ENCODE data around the gene EZH2.

Gene EZH2

DNA sequence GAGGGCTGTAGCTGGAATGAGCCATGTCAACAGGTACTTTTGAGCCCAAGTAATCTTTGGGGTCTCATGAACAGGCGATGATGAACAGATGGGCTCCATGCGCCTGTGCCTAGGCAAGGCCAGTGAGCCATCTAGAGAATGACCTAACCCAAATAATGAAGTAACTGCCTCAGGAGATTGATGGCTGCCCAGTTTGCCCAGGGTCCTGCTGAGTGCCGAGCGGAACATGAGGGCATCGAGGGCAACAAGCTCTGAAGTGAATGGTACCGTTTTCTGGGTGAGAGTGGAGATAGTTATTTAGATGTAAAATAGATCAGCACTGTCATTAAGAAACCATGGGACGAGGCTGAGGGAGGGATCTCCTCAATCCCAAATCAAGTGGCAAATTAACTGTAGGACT lies 77.9 kb downstream of the EZH2 start:
- DNase-seq (ENCODE audit: low read depth) = no peak

DNA sequence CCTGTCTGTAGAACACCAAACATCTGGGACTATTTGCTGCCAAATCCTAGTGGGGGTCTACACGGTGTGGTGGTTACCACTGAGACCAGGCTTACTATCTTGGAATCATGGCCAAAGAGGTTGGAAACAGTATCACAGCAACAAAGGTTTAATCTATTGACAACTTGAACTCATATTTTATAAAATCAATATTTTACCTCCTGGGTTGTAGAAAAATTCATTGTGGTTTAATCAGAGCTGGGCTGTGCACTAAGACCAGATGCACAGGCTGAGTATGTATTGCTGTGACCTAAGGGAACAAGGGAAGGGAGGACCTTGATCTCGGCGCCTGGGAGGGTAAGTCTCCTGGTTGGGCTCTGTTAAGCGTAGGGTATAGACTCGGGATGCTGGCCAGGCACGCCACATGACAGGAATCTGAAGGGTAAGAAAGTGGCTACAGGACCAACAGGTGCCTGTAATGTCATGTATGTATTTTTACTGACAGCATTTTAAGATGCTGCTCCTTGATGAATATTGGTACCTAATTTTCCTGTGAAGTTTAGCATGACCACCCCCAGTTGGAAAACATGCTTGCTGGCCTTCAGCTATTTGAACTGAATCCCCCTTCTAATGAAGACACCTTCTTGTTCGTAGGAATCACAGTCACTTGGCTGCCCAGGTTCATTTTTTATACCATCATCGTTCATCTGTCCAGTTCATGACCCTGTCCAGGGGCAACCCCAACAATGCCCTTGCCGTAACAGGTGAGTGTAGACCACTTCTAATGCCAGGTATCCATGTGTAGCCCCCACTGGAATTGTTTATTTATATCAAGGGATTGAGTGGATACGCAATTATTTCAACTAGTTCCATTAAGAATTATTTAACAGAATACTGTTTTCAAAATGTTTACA lies 79.5 kb downstream of the EZH2 start:
- no peak for DNase-seq (ENCODE audit: low read depth)

DNA sequence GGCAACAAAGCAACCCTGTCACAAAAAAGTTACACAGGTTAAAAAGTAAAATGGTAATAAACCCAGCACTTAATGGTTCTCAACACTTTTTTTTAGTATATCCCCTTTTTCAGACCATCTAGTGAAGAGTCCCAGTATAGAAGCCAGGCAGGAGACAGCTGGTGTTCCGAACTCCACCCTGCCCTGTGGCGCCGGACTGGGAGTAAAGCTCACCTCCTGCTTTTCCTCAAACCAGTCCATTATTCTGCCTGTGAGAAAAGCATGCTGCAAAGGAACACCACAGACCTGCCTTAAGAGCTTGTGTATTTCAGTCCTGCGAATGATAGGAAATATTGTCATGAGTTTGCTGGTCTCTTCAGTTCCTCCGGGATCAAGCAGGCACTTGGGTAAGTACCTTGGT lies 81.0 kb downstream of the EZH2 start:
- DNase-seq (ENCODE audit: low read depth) = no peak

DNA sequence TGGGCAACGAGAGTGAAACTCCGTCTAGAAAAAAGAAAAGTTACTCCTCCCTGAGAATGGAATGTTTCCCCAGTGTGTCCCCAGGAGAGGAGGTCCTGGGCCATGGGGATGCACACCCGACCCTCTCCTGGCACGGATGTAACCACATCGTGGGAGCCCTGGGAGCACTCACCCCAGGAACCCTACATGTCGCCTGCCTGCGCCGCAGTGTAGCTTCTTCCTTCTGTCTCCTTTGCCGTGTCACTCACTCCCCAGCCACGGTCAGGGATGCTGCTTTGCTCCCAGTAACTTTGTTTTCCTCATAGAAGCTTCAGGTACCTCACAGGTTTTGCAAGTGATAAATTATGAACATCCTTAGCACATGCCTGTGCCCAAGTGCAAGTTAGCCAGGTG lies 82.0 kb downstream of the EZH2 start:
- no peak for DNase-seq (ENCODE audit: low read depth)

DNA sequence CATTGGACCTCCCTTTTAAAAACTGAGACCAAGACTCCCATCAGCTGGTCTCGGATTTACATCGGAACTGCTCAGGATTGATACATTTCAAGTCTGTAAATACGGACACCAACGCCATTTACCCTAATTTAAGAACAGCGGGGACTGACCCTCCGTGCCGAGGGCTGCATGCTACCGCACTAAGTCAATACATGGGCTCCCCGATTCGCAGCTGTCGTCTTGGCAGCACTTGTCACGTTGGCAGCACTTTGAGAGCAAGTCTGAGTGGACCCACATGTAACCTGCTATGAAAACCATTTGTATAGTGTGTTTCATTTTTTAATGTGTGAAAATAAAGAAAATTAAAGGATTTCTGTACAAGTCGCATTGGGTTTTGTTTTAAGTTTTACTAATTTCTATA lies 83.4 kb downstream of the EZH2 start:
- DNase-seq (ENCODE audit: low read depth) = no peak

DNA sequence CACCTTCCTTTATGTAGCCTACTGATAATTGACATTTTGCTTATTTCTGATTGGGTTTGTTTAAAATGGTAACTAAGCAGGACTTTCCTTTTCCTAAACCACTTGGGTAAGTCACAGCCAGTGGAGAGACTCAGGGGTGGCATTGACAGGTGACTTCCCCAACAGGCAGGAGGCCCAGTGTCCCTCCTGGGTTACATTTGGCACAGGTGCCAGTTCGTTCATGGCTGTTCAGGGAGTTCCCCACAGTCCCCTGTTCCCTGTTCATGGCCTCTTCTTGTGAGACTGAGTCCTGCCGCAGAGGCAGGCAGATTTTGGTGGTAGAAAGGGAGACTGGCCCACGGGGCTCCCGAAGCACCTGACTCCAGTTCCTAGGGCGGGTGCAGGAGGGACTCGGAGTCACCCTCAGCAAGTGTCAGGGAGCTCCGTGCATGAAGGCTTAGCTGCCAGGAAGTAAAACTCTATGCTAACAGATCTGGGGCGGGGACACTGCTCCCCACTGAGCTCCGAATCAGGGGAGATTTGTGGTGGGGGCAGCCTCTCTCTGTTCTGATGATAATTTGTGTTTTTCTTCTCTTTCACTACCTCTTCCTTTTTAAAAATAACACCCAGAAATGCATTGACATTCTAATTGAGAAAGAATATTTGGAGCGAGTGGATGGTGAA lies 84.1 kb downstream of the EZH2 start:
- DNase-seq (ENCODE audit: low read depth) = no peak

DNA sequence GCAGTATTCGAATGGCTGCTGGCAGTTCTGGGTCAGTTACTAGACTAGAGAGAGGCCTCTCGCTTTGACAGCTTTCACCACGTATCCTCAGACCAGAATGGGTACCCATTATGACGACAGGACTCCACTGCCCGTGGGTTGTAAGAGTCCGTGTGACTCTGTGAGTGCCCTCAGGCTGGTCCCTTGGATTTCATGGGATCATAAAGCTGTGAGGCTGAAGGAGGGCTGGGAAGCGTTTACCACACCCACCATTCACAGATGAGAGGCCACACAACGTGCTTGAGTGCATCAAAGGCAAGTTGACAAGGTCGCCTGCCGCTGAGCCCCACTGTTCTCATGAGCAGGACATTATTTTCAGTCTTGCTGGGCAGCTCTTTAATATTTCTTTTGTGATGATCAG lies 87.2 kb downstream of the EZH2 start:
- no peak for DNase-seq (ENCODE audit: low read depth)

DNA sequence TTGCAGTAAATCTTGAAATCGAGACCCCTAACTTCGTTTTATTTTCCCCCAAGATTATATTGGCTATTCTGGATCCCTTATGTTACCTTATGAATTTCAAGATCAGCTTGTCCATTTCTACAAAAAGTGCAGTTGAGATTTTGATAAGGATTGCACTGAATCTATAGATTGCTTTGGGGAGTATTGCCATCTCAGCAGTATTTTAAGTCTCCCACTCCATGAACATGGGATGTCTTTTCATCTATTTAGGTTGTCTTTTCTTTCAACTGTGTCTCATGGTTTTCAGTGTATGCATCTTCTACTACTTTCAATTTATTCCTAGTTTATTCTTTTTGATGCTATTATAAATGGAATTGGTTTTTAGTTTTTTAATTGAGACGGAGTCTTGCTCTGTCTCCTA lies 89.6 kb downstream of the EZH2 start:
- no peak for DNase-seq (ENCODE audit: low read depth)

DNA sequence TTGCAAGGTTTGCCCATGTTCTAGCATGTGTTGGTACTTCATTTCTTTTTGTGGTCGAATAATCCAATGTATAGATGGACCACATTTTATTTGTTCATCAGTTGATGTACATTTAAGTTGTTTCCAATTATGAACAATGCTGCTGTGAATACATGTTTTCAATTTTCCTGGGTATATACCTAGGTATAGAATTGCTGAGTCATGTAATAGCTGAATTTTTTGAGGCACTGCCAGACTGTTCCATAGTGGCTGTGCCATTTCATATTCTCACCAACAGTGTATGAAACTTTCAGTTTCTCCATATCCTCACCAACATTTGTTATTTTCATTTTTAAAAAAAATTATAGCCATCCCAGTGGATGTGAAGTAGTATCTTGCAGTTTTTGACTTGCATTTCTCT lies 90.5 kb downstream of the EZH2 start:
- DNase-seq (ENCODE audit: low read depth) = no peak

DNA sequence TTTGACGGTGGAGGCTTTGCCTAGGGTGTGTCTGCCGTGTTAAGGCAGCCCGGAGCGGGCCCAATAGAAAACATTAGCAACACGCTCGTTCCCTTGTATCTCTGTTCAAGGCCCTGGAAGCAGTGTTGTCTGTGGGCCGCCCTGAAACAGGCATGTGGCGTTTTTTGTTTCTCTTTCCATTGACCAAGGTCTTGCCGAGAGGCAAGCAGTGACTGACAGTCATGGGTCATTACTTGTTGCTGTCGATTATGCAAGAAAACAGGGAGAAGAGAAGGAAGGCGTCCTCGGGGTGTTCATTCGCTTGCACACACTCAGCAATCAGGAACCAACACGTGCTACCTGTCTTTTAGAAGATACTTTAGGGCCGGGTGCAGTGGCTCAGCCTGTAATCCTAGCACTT lies 92.5 kb downstream of the EZH2 start:
- DNase-seq (ENCODE audit: low read depth) = no peak

DNA sequence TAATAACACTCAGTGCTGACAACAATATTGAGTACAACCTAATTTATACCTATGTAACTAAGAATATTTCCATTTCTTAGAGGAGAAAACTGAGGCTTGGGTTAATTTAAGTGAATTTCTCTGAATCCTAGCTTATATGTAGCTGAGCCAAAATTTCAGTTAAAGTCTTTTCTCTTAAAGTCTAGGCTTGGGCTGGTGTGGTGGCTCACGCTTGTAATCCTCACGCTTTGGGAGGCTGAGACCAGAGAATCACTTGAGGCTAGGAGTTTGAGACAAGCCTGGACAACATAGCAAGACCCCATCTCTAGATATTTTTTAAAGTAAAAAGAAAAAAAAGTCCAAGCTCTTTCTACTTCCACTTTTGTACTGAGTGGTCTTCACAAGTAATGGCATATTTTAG lies 93.2 kb downstream of the EZH2 start:
- no peak for DNase-seq (ENCODE audit: low read depth)

DNA sequence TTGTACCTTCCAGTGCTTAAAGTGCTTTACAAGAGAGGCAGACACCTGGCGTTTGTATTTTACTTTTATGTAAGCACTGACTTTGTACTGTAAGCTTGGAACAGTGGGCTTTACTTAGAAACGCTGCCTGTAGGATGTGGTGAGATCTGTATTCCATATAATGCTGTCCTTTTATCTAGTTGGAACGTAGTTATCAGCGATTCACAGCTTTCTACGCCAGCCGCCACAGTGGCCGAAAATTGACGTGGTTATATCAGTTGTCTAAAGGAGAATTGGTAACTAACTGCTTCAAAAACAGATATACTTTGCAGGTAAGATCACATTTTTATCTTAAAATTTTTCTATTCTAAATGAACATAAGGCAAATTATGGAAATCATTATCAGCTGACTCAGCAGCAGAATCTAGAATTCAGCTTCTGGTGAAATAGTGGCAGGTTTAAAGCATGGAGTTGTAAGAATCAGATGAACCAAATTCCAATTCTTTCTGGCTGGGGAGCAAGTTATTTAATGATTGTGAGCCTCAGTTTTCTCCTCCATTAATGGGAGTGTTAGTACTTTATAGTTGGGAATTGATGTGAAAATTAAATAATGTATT lies 93.9 kb downstream of the EZH2 start:
- DNase-seq (ENCODE audit: low read depth) = no peak

DNA sequence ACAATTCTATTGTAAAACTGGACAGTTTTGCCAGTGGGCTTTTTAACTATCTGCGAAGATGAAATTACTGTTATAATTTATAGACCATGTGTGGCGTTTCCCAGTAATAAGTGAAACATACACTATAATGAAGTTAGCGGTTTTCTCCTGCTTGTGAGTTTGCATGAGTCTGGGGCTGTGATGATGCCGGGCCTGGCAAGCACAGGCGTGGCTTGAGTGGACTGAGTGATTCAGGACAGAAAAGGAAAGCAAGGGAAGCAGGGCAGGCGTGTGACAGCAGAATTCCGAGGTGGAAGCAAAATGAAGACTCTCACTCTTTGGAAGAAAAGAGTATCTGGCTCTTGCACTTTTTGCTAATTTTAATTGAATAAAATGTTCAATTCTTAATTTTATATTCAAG lies 94.9 kb downstream of the EZH2 start:
- DNase-seq (ENCODE audit: low read depth) = no peak

DNA sequence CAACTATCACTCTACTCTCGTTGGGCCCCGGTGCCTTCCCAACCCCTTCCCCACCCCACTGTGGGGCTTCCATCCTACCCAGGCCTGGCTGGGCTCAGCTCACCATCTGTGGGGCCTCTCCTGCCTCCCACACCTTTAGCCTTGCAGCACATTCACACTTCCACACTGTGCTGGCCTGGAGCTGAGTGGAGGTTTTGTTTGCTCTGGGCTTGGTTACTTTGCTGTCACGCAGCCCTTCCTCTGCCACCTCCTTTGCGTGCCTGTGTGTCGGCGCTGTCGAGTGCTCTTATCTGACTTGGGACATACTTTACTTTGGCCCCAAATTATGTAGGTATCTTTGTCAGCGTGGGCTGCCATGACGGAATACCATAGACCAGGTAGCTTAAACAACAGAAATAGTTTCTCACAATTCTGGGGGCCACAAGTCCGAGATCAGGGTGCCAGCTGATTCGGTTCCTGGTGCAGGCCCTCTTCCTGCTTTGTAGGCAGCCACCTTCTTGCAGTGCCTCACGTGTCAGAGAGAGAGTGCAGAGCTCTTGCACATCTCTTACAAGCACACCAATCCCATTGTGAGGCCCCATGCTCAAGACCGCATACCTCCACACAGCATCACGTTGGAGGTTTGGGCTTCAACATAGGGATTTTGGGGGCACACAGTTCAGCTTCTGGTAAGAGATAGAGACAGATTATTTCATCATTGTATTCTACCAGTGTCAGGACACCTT lies 96.4 kb downstream of the EZH2 start:
- no peak for DNase-seq (ENCODE audit: low read depth)

DNA sequence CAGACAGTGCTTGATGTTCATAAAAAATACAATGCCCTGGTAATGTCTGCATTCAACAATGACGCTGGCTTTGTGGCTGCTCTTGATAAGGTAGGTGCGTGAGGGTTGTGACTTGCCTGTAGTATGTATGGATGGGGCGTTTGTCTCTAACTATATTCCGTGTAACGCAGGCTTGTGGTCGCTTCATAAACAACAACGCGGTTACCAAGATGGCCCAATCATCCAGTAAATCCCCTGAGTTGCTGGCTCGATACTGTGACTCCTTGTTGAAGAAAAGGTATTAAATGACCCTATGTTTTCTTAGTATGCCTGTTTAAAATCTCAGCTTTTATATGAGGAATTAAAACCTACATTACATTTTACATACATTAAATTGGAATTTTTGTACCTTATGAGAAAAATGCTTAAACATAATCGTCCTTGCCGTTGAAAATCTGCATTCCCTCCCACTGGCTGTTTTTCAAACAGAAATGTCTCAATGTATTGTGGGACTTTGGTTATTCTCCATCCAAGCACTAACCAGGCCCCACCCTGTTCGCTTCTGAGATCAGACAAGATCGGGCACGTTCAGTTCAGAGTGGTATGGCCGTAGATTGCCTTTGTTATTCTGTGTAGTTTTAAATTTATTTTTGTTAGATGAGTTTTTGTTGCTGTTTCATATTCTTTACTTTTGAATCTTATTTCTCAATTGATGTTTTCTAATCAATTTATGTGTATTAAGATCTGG lies 100.1 kb downstream of the EZH2 start:
- no peak for DNase-seq (ENCODE audit: low read depth)

DNA sequence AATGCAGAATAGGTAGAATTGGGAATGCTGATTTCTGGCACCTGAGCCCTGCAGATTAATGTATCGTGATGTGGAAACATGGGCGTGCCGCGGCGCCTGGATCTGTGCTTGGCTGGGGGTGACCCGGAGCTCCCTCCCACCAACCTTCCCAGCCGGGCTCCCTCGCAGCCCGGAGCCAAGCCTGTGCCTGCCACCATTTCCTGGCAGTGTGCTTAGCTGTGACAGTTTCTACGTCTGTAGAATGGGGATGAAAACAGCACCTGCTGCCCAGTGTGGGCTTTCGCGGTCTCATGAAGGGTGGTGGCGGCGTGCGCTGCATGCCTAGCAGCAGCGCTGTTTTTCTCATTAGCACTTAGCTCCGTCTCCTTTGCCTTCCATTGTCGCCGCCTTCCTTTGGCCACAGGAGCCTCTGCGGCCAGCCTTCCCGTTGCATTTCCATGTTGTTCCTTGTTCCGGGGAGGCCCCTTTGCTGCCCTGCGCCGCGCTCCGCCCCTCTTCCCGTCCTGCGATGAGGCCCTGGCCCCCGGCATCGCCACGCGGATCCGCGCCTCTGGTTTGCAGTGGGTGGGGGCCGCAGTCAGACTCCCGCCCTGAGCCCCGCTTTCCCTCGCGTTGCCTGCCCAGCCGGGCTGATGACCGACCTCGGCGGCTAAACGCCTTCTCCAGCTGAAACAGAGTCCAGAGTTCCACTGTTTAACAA lies 101.2 kb downstream of the EZH2 start:
- DNase-seq (ENCODE audit: low read depth) = no peak

DNA sequence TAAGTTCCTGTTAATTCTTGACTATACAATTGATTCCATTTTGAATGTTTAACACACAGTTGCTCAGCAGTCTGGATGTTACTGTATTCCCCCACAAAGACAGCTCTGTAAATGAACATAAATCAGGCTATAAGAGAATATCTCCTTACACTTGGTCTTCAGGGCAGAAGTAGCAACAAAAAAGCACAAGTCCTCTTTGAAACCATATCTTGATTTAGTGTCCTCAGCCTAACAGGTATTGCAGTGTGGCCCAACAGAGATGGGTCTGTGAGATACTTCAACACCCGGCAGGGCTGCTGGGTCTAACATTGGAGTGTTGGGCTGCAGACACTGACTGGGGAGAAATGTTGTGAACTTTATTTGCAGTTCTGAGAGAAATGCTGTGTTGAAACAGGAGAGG lies 109.6 kb downstream of the EZH2 start:
- no peak for DNase-seq (ENCODE audit: low read depth)

DNA sequence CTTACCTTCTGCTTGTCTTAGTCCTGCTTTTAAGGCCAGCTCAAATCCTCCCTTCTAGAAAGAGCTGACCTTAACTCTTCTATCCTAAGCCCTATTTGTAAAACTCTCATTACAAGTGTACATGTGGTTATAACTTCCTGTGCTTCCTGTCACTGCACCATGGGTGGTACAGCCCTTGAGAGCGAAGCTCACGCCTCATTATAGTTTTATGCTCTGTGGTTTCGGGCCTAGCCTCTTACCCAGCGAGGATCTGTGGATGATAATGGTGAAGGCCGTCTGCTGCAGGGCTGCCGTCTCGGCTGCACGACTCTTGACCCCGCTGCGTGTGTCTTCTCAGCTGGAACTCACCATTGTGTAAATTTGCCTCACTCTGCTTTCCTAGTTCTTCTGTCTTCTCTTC lies 110.8 kb downstream of the EZH2 start:
- DNase-seq (ENCODE audit: low read depth) = no peak

DNA sequence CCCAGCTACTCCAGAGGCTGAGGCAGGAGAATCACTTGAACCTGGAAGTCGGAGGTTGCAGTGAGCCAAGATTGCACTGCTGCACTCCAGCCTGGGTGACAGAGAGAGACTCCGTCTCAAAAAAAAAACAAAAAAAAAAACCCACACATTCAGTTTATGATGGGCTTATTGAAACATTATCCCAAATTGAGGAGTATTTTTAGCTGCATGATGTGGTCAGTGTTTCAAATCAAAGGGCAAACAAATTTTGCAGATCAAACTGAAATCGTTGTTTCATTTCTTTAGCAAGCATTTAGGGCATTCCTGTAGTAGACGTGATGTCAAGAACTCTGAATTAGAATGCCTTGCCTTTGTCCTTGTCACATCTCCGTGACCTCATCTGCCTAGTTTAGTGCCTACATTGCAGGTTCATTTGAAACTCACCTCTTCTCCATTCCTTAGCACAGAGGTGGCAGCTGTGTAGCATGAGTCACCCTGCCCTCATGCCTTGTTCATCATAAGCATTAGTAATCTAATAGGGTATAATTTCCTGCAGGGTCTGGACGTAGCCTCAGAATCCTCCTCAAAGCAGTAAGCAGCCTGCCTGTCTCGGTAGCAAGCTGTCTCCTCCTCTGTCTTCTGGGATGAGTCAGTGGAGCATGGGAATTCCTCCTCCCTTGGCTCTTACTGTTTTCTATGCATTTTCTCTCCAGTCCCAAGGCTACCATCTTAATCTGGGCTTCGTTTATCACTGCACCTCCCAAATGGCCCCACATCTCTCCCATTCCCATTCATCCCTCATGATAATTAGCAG lies 111.6 kb downstream of the EZH2 start:
- DNase-seq (ENCODE audit: low read depth) = peak; percentile 38

DNA sequence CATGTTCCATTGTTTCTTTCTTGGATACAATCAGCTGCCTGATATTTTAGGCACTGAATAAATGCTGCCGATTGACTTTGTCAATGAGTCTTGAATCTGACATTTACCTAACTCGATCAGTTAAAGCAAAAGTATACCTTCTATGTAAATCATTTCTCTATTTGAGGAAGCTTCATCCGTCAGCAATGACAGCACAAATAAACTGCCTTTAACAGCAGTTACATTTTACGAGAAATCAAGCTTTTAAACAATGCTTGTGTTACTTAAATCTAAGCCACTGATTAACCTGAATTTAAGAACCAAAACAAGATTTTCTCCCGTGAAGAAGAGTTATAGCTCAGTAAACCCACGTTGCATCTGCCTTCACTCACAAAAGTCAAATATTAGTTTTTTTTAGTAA lies 114.1 kb downstream of the EZH2 start:
- DNase-seq (ENCODE audit: low read depth) = no peak

DNA sequence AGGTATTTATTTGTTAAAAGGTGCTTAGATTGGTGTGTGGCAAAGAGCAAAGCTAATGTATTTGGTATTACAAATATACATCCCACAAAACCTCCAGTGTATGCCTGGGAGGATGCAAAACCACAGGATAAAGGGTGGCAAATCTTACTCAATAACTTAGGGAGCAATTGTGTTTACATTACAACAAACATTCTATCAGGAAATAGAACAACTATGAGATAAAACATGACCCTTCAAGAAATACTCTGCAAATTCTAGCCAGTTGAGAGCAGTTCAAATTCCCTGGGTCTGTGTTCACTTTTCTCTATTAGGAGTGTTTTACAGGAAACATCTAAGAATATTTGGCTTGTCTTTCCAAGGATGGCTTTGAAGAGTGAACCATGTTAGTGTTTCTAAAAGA lies 120.5 kb downstream of the EZH2 start:
- no peak for DNase-seq (ENCODE audit: low read depth)

Measured in HS-27A (cell line).